ENCODE results near the gene TFE3. TPM values are rescaled to one million over a fixed set of nuclear protein-coding genes. Genes with fewer than 3 reads are reported as not detected.
A peak's percentile ranks its signal among the peaks of the same experiment; 100 is the strongest.

The TFE3 gene
- total RNA-seq = 9.1 TPM
- polyA plus RNA-seq = 27.1 TPM
- long read RNA-seq, donor 1 = 0 reads
- long read RNA-seq, donor 2, transcript TFE3-201 (10 exons, 3,415 nt) = major isoform, 10 of 42 reads
- long read RNA-seq, donor 2, partial matches to known transcripts = 29 of 42 reads
- long read RNA-seq, donor 2, other reads (novel, unspliced or antisense) = 0 of 42 reads
- long read RNA-seq, donor 3, partial matches to known transcripts = 0 of 4 reads
- long read RNA-seq, donor 3, other reads (novel, unspliced or antisense) = 0 of 4 reads
- long read RNA-seq, donor 4, partial matches to known transcripts = 0 of 3 reads
- long read RNA-seq, donor 4, other reads (novel, unspliced or antisense) = 0 of 3 reads
- long read RNA-seq, donor 5, transcript TFE3-201 (10 exons, 3,415 nt) = major isoform, 6 of 17 reads
- long read RNA-seq, donor 5, partial matches to known transcripts = 10 of 17 reads
- long read RNA-seq, donor 5, other reads (novel, unspliced or antisense) = 0 of 17 reads
- long read RNA-seq, donor 6, partial matches to known transcripts = 0 of 5 reads
- long read RNA-seq, donor 6, other reads (novel, unspliced or antisense) = 0 of 5 reads
- long read RNA-seq, donor 7, partial matches to known transcripts = 0 of 1 reads
- long read RNA-seq, donor 7, other reads (novel, unspliced or antisense) = 0 of 1 reads
- long read RNA-seq, donor 8, partial matches to known transcripts = 0 of 1 reads
- long read RNA-seq, donor 8, other reads (novel, unspliced or antisense) = 0 of 1 reads
- long read RNA-seq, donor 9, partial matches to known transcripts = 0 of 2 reads
- long read RNA-seq, donor 9, other reads (novel, unspliced or antisense) = 0 of 2 reads
- long read RNA-seq, donor 10 = 0 reads

GRCh38 chrX:49043220-49043986 lies at the start of gene TFE3:
TSS of gene TFE3 (minus strand) at chrX:49043357. CDS start at chrX:49043226, 131 bp downstream.
- under 1% methylated on average over 66 of the region's 67 CpGs for WGBS
- peak within 1 kb of the TSS; percentile 53 to 68 for H3K4me3 ChIP-seq (ENCODE audit: low read length in 2 of 2)
- peaks cover 0 to 26% of the 10 kb centered on the region in 2 donors for H3K4me1 ChIP-seq (ENCODE audit: control insufficient read depth in 2 of 2, insufficient read depth in 2 of 2, low read length in 2 of 2)
- H3K36me3 ChIP-seq (ENCODE audit: control insufficient read depth in 2 of 2, insufficient read depth in 2 of 2, low read length in 1 of 2) = peaks cover 6 to 8% of the 10 kb centered on the region in 2 donors
- H3K27ac ChIP-seq (ENCODE audit: low read depth in 1 of 2, low read length in 1 of 2) = peak within 1 kb of the TSS; percentile 74 to 87
- no peaks in the 10 kb centered on the region for H3K27me3 ChIP-seq (ENCODE audit: control insufficient read depth in 2 of 2, insufficient read depth in 1 of 2, low read length in 1 of 2)
- H3K9me3 ChIP-seq (ENCODE audit: control insufficient read depth in 2 of 2, insufficient read depth in 1 of 2, low read length in 1 of 2) = peaks cover 0 to 13% of the 10 kb centered on the region in 2 donors
- DNase-seq (ENCODE audit: low read depth in 6 of 9, low spot score in 9 of 9) = peak; percentile 79 to 96 (median 89)

- 99% methylated on average over 4 of the region's 4 CpGs for WGBS
- H3K4me1 ChIP-seq (ENCODE audit: control insufficient read depth in 2 of 2, insufficient read depth in 2 of 2, low read length in 2 of 2) = no peaks in the 10 kb centered on the region
- no peaks in the 10 kb centered on the region for H3K27me3 ChIP-seq (ENCODE audit: control insufficient read depth in 2 of 2, insufficient read depth in 1 of 2, low read length in 1 of 2)
- no peaks in the 10 kb centered on the region for H3K9me3 ChIP-seq (ENCODE audit: control insufficient read depth in 2 of 2, insufficient read depth in 1 of 2, low read length in 1 of 2)
- H3K4me3 ChIP-seq (ENCODE audit: low read length in 2 of 2) = no peak overlapping the region
- no peak overlapping the region for H3K27ac ChIP-seq (ENCODE audit: low read depth in 1 of 2, low read length in 1 of 2)
- no peaks in the 10 kb centered on the region for H3K36me3 ChIP-seq (ENCODE audit: control insufficient read depth in 2 of 2, insufficient read depth in 2 of 2, low read length in 1 of 2)
- no peak for DNase-seq (ENCODE audit: low read depth in 6 of 9, low spot score in 9 of 9)
These were observed 46.4 kb upstream of the TFE3 start for GRCh38 chrX:49089553-49089952.

GRCh38 chrX:49082271-49082871 lies 39.2 kb upstream of the TFE3 start:
- H3K36me3 ChIP-seq (ENCODE audit: control insufficient read depth in 2 of 2, insufficient read depth in 2 of 2, low read length in 1 of 2) = peaks cover 4 to 5% of the 10 kb centered on the region in 2 donors
- H3K27ac ChIP-seq (ENCODE audit: low read depth in 1 of 2, low read length in 1 of 2) = no peak overlapping the region
- H3K9me3 ChIP-seq (ENCODE audit: control insufficient read depth in 2 of 2, insufficient read depth in 1 of 2, low read length in 1 of 2) = peaks cover 0 to 8% of the 10 kb centered on the region in 2 donors
- H3K4me1 ChIP-seq (ENCODE audit: control insufficient read depth in 2 of 2, insufficient read depth in 2 of 2, low read length in 2 of 2) = peaks cover 4 to 7% of the 10 kb centered on the region in 2 donors
- no peaks in the 10 kb centered on the region for H3K27me3 ChIP-seq (ENCODE audit: control insufficient read depth in 2 of 2, insufficient read depth in 1 of 2, low read length in 1 of 2)
- no peak overlapping the region for H3K4me3 ChIP-seq (ENCODE audit: low read length in 2 of 2)
- WGBS = 93% methylated on average over 4 of the region's 4 CpGs
- no peak for DNase-seq (ENCODE audit: low read depth in 6 of 9, low spot score in 9 of 9)

GRCh38 chrX:49079489-49080428 lies 36.6 kb upstream of the TFE3 start, which contains the start of gene WDR45:
TSS of gene WDR45 (minus strand) at chrX:49079887. CDS start at chrX:49078095, 1,792 bp downstream.
- WGBS = 2% methylated on average over 55 of the region's 55 CpGs
- peak in 7 of 9 donors; percentile 26 to 77 (median 51) for DNase-seq (ENCODE audit: low read depth in 6 of 9, low spot score in 9 of 9)
- peaks cover 8 to 17% of the 10 kb centered on the region in 2 donors for H3K36me3 ChIP-seq (ENCODE audit: control insufficient read depth in 2 of 2, insufficient read depth in 2 of 2, low read length in 1 of 2)
- peak within 1 kb of the TSS; percentile 88 to 95 for H3K27ac ChIP-seq (ENCODE audit: low read depth in 1 of 2, low read length in 1 of 2)
- no peaks in the 10 kb centered on the region for H3K27me3 ChIP-seq (ENCODE audit: control insufficient read depth in 2 of 2, insufficient read depth in 1 of 2, low read length in 1 of 2)
- peak within 1 kb of the TSS; percentile 74 to 75 for H3K4me3 ChIP-seq (ENCODE audit: low read length in 2 of 2)
- H3K4me1 ChIP-seq (ENCODE audit: control insufficient read depth in 2 of 2, insufficient read depth in 2 of 2, low read length in 2 of 2) = peaks cover 4 to 7% of the 10 kb centered on the region in 2 donors
- H3K9me3 ChIP-seq (ENCODE audit: control insufficient read depth in 2 of 2, insufficient read depth in 1 of 2, low read length in 1 of 2) = peaks cover 0 to 8% of the 10 kb centered on the region in 2 donors

- Histone ChIP-seq H3K36me3 (ENCODE audit: control insufficient read depth in 2 of 2, insufficient read depth in 2 of 2, low read length in 1 of 2) (peaks cover 9 to 17% of the 10 kb centered on the region in 2 donors), H3K4me1 (ENCODE audit: control insufficient read depth in 2 of 2, insufficient read depth in 2 of 2, low read length in 2 of 2) (peaks cover 7 to 17% of the 10 kb centered on the region in 2 donors), H3K27me3 (ENCODE audit: control insufficient read depth in 2 of 2, insufficient read depth in 1 of 2, low read length in 1 of 2) (no peaks in the 10 kb centered on the region), H3K4me3 (ENCODE audit: low read length in 2 of 2) (no peak overlapping the region), H3K9me3 (ENCODE audit: control insufficient read depth in 2 of 2, insufficient read depth in 1 of 2, low read length in 1 of 2) (peaks cover 0 to 17% of the 10 kb centered on the region in 2 donors), H3K27ac (ENCODE audit: low read depth in 1 of 2, low read length in 1 of 2) (no peak overlapping the region)
- 96% methylated on average over 5 of the region's 5 CpGs for WGBS
- no peak for DNase-seq (ENCODE audit: low read depth in 6 of 9, low spot score in 9 of 9)
These were observed 34.8 kb upstream of the TFE3 start for GRCh38 chrX:49077941-49078340.

- peaks cover 0 to 17% of the 10 kb centered on the region in 2 donors for H3K9me3 ChIP-seq (ENCODE audit: control insufficient read depth in 2 of 2, insufficient read depth in 1 of 2, low read length in 1 of 2)
- WGBS = 98% methylated on average over 13 of the region's 13 CpGs
- H3K4me1 ChIP-seq (ENCODE audit: control insufficient read depth in 2 of 2, insufficient read depth in 2 of 2, low read length in 2 of 2) = peaks cover 8 to 22% of the 10 kb centered on the region in 2 donors
- no peak overlapping the region for H3K4me3 ChIP-seq (ENCODE audit: low read length in 2 of 2)
- peaks cover 9 to 17% of the 10 kb centered on the region in 2 donors for H3K36me3 ChIP-seq (ENCODE audit: control insufficient read depth in 2 of 2, insufficient read depth in 2 of 2, low read length in 1 of 2)
- DNase-seq (ENCODE audit: low read depth in 6 of 9, low spot score in 9 of 9) = no peak
- H3K27me3 ChIP-seq (ENCODE audit: control insufficient read depth in 2 of 2, insufficient read depth in 1 of 2, low read length in 1 of 2) = peaks cover 0 to 3% of the 10 kb centered on the region in 2 donors
- H3K27ac ChIP-seq (ENCODE audit: low read depth in 1 of 2, low read length in 1 of 2) = no peak overlapping the region
These were observed 32.2 kb upstream of the TFE3 start for GRCh38 chrX:49075347-49075746.

GRCh38 chrX:49073601-49074575 lies 30.7 kb upstream of the TFE3 start, which contains the start of gene PRAF2:
TSS of gene PRAF2 (minus strand) at chrX:49074002. CDS start at chrX:49073987, 15 bp downstream.
- Histone ChIP-seq H3K27ac (ENCODE audit: low read depth in 1 of 2, low read length in 1 of 2) (peak within 1 kb of the TSS; percentile 73 to 80), H3K9me3 (ENCODE audit: control insufficient read depth in 2 of 2, insufficient read depth in 1 of 2, low read length in 1 of 2) (peaks cover 0 to 10% of the 10 kb centered on the region in 2 donors), H3K36me3 (ENCODE audit: control insufficient read depth in 2 of 2, insufficient read depth in 2 of 2, low read length in 1 of 2) (peaks cover 9 to 17% of the 10 kb centered on the region in 2 donors), H3K4me1 (ENCODE audit: control insufficient read depth in 2 of 2, insufficient read depth in 2 of 2, low read length in 2 of 2) (peaks cover 7 to 17% of the 10 kb centered on the region in 2 donors), H3K27me3 (ENCODE audit: control insufficient read depth in 2 of 2, insufficient read depth in 1 of 2, low read length in 1 of 2) (peaks cover 0 to 3% of the 10 kb centered on the region in 2 donors), H3K4me3 (ENCODE audit: low read length in 2 of 2) (peak within 1 kb of the TSS; percentile 55 to 68)
- DNase-seq (ENCODE audit: low read depth in 6 of 9, low spot score in 9 of 9) = peak; percentile 66 to 95 (median 85)
- WGBS = 3% methylated on average over 61 of the region's 61 CpGs

Data from thymus (tissue), 14 donors.